HepG2 (cell line): Measurements from ENCODE around the gene IPO8. TPM values are rescaled to one million over a fixed set of nuclear protein-coding genes. Genes with fewer than 3 reads are reported as not detected.
A peak's percentile ranks its signal among the peaks of the same experiment; 100 is the strongest.

Source experiments
- DR1 ChIP-seq: sonication (generic); formaldehyde crosslinking; IDR thresholded peaks from 2 replicates; pipeline ENCODE4 v1.8.0; 2021; ENCODE audit warnings: mild to moderate bottlenecking, missing genetic modification reagents, inconsistent platforms
- ELF1 ChIP-seq: sonication (generic); formaldehyde crosslinking; IDR thresholded peaks from 2 replicates; pipeline ENCODE4 v1.4.0; 2020; ENCODE audit warnings: missing genetic modification reagents
- HMG20A ChIP-seq: IDR thresholded peaks from 2 replicates; pipeline ENCODE4 v1.6.1; 2016; ENCODE audit warnings: borderline replicate concordance
- IRF2 ChIP-seq: IDR thresholded peaks from 2 replicates; pipeline ENCODE4 v1.6.1; 2018; ENCODE audit warnings: missing genetic modification reagents, missing compliant biosample characterization
- KLF6 ChIP-seq: IDR thresholded peaks from 2 replicates; pipeline ENCODE4 v1.8.0; 2016; ENCODE audit warnings: missing biosample characterization, missing genetic modification reagents
- MEIS1 ChIP-seq: sonication (generic); formaldehyde crosslinking; IDR thresholded peaks from 2 replicates; pipeline ENCODE4 v1.9.0; 2021; ENCODE audit warnings: mild to moderate bottlenecking, missing genetic modification reagents, moderate library complexity, borderline replicate concordance
- MYC ChIP-seq: sonication (generic); formaldehyde crosslinking; IDR thresholded peaks from 2 replicates; pipeline ENCODE4 v1.9.0; 2021; ENCODE audit warnings: missing genetic modification reagents, borderline replicate concordance
- PHF5A ChIP-seq: IDR thresholded peaks from one replicate; pipeline ENCODE4 v1.6.1; 2018; ENCODE audit warnings: low read depth, missing genetic modification reagents; ENCODE audit not compliant: unreplicated experiment
- POLR2AphosphoS2 ChIP-seq: IDR thresholded peaks from 2 replicates; pipeline ENCODE4 v1.6.1; 2011; ENCODE audit warnings: low read depth, low read length, improper control_type of control experiment
- POLR2AphosphoS5 ChIP-seq: IDR thresholded peaks from 2 replicates; pipeline ENCODE4 v1.6.1; 2012; ENCODE audit warnings: low read depth, low read length
- POLR2G ChIP-seq: fragments of 200-400 bp; formaldehyde crosslinking; IDR thresholded peaks from 2 replicates; pipeline ENCODE4 v1.6.1; 2018; ENCODE audit warnings: mild to moderate bottlenecking, low read depth, low read length, moderate library complexity
- RFX3 ChIP-seq: IDR thresholded peaks from 2 replicates; pipeline ENCODE4 v1.6.1; 2016; ENCODE audit warnings: missing biosample characterization, missing genetic modification reagents
- SMC3 ChIP-seq: IDR thresholded peaks from 2 replicates; pipeline ENCODE4 v1.6.1; 2011; ENCODE audit warnings: low read length, improper control_type of control experiment
- SRF ChIP-seq: IDR thresholded peaks from 2 replicates; pipeline ENCODE4 v1.6.1; 2011; ENCODE audit warnings: mild to moderate bottlenecking, low read depth, low read length, moderate library complexity
- WIZ ChIP-seq: sonication (generic); formaldehyde crosslinking; IDR thresholded peaks from 2 replicates; pipeline ENCODE4 v1.5.1; 2020; ENCODE audit warnings: mild to moderate bottlenecking, missing genetic modification reagents
- ZBTB7A ChIP-seq: sonication (generic); formaldehyde crosslinking; IDR thresholded peaks from 2 replicates; pipeline ENCODE4 v1.8.0; 2022; ENCODE audit warnings: mild to moderate bottlenecking, missing genetic modification reagents
- ZSCAN31 ChIP-seq: sonication (generic); formaldehyde crosslinking; IDR thresholded peaks from 2 replicates; pipeline ENCODE4 v1.5.0; 2020; ENCODE audit warnings: low read depth, mild to moderate bottlenecking, missing genetic modification reagents
- polyA plus RNA-seq, 8 experiments: library from polyadenylated mRNA; depleted of rRNA in 3 of 8; stranded (reverse) in 7 of 8; unstranded in 1 of 8; fragments of >200 nt; fragmentation: Illumina TruSeq in 4 of 8; extraction: Trizol in 4 of 8; gene quantifications; 2 replicates each; pipeline versions ENCODE4 v1.2.1 to v1.2.3, GENCODE V29; 2011 to 2016; ENCODE audit warnings: low read depth in 4 of 8, missing spikeins in 1 of 8, mixed read lengths in 1 of 8; ENCODE audit not compliant: insufficient read depth in 1 of 8
- total RNA-seq, 5 experiments: library from RNA; depleted of rRNA; stranded (reverse); fragments of >200 nt; fragmentation: Illumina TruSeq; extraction: Trizol; gene quantifications; 2 replicates each; pipeline ENCODE4 v1.2.3, GENCODE V29; 2016; ENCODE audit warnings: low read depth in 1 of 5
- TF ChIP-seq, protein P1 (sequence below): sonication (generic); formaldehyde crosslinking; IDR thresholded peaks from 2 replicates; pipeline ENCODE4 v1.8.0; 2022; ENCODE audit warnings: mild to moderate bottlenecking, missing genetic modification reagents, moderate library complexity
- TF ChIP-seq, protein P2 (sequence below): sonication (generic); formaldehyde crosslinking; IDR thresholded peaks from 2 replicates; pipeline ENCODE4 v1.5.0; 2020; ENCODE audit warnings: mild to moderate bottlenecking, missing genetic modification reagents, borderline replicate concordance
- TF ChIP-seq, protein P3 (sequence below): sonication (generic); formaldehyde crosslinking; IDR thresholded peaks from 2 replicates; pipeline ENCODE4 v1.4.0; 2020; ENCODE audit warnings: mild to moderate bottlenecking, missing genetic modification reagents
- TF ChIP-seq, protein P4 (sequence below): sonication (generic); formaldehyde crosslinking; IDR thresholded peaks from 2 replicates; pipeline ENCODE4 v1.4.0; 2020; ENCODE audit warnings: missing genetic modification reagents

IPO8 gene
- total and polyA plus RNA-seq, 2 of the 13 experiments (the other 11 are each of a cell fraction or from before 2014, with no cell fraction given): 6.3 to 21.8 TPM

DNA sequence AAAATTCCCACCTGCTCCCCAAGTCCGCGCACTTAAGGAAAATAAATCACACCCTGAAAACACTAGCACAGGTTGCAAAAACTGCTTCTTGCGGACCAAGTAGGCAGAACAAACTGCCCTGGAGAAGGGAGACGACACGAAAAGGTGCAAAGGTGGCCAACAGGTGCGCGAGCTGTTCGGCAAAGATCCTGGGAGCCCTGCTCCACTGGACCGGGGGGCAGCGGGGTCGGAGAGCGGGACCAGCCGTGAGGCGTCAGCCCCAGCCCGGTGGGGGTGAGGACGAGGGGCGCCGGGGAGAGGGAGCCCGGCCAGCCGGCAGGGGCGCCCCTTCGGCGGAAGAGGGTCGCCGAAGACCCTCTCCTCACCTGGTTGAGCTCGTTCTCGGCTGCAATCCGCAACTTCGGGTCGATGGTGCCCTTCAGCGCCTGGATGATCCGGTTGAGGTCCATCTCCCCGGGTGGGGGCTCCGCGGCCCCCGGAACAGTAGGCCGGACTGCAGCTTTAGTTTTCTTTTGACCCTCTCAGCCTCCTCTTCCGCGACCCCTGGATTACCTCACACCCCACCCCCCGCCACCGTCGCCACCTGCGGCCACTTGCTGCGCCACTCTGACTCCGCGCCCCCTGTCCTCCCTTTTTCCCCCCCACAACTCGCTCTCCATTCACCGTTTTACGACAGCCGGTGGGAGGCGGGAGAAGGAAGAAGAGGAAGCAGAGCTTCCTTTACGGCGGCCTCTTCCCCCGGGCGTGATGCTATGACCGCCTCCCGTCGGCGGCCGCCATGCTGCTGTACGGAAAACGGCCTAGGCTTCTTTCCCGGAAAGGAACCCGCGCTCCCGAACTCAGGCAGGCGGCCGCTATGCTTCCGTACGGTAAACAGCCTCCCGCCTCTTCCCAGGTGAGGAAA is at the start of gene IPO8 (continued):
- no peak for TF ChIP-seq PHF5A (CRISPR knock-in tag)
- peak; percentile 77 for TF ChIP-seq POLR2G
- no peak for TF ChIP-seq RFX3 (CRISPR knock-in tag)
- TF ChIP-seq IRF2: peak; percentile 45
- TF ChIP-seq MYC: peak; percentile 48; the same call in 1 of the 2 replicates
- TF ChIP-seq HMG20A (CRISPR knock-in tag): no peak
- 0 out of 2 replicates have a peak, but pooled peaks have one; percentile 47 for TF ChIP-seq MEIS1 (CRISPR knock-in tag)
- TF ChIP-seq ZBTB7A: peak; percentile 97
- 0 out of 2 replicates have a peak, but pooled peaks have one; percentile 46 for TF ChIP-seq ZSCAN31 (CRISPR knock-in tag)
- no peak for TF ChIP-seq KLF6
- TF ChIP-seq POLR2AphosphoS2: no peak
- TF ChIP-seq WIZ (CRISPR knock-in tag): no peak
- no peak for TF ChIP-seq SMC3
- TF ChIP-seq, protein P1, sequence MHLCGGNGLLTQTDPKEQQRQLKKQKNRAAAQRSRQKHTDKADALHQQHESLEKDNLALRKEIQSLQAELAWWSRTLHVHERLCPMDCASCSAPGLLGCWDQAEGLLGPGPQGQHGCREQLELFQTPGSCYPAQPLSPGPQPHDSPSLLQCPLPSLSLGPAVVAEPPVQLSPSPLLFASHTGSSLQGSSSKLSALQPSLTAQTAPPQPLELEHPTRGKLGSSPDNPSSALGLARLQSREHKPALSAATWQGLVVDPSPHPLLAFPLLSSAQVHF (CRISPR knock-in tag): no peak
- TF ChIP-seq, protein P2, sequence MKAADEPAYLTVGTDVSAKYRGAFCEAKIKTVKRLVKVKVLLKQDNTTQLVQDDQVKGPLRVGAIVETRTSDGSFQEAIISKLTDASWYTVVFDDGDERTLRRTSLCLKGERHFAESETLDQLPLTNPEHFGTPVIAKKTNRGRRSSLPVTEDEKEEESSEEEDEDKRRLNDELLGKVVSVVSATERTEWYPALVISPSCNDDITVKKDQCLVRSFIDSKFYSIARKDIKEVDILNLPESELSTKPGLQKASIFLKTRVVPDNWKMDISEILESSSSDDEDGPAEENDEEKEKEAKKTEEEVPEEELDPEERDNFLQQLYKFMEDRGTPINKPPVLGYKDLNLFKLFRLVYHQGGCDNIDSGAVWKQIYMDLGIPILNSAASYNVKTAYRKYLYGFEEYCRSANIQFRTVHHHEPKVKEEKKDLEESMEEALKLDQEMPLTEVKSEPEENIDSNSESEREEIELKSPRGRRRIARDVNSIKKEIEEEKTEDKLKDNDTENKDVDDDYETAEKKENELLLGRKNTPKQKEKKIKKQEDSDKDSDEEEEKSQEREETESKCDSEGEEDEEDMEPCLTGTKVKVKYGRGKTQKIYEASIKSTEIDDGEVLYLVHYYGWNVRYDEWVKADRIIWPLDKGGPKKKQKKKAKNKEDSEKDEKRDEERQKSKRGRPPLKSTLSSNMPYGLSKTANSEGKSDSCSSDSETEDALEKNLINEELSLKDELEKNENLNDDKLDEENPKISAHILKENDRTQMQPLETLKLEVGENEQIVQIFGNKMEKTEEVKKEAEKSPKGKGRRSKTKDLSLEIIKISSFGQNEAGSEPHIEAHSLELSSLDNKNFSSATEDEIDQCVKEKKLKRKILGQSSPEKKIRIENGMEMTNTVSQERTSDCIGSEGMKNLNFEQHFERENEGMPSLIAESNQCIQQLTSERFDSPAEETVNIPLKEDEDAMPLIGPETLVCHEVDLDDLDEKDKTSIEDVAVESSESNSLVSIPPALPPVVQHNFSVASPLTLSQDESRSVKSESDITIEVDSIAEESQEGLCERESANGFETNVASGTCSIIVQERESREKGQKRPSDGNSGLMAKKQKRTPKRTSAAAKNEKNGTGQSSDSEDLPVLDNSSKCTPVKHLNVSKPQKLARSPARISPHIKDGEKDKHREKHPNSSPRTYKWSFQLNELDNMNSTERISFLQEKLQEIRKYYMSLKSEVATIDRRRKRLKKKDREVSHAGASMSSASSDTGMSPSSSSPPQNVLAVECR: peak; percentile 66; the same call in 1 of the 2 replicates
- no peak for TF ChIP-seq SRF
- TF ChIP-seq POLR2AphosphoS5: peak; percentile 61; the same call in 1 of the 2 replicates
- TF ChIP-seq DR1 (CRISPR knock-in tag): no peak; the same call in 1 of the 2 replicates
- TF ChIP-seq ELF1 (CRISPR knock-in tag): peak; percentile 88
- TF ChIP-seq, protein P3, sequence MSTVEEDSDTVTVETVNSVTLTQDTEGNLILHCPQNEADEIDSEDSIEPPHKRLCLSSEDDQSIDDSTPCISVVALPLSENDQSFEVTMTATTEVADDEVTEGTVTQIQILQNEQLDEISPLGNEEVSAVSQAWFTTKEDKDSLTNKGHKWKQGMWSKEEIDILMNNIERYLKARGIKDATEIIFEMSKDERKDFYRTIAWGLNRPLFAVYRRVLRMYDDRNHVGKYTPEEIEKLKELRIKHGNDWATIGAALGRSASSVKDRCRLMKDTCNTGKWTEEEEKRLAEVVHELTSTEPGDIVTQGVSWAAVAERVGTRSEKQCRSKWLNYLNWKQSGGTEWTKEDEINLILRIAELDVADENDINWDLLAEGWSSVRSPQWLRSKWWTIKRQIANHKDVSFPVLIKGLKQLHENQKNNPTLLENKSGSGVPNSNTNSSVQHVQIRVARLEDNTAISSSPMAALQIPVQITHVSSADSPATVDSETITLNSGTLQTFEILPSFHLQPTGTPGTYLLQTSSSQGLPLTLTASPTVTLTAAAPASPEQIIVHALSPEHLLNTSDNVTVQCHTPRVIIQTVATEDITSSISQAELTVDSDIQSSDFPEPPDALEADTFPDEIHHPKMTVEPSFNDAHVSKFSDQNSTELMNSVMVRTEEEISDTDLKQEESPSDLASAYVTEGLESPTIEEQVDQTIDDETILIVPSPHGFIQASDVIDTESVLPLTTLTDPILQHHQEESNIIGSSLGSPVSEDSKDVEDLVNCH: no peak
- TF ChIP-seq, protein P4, sequence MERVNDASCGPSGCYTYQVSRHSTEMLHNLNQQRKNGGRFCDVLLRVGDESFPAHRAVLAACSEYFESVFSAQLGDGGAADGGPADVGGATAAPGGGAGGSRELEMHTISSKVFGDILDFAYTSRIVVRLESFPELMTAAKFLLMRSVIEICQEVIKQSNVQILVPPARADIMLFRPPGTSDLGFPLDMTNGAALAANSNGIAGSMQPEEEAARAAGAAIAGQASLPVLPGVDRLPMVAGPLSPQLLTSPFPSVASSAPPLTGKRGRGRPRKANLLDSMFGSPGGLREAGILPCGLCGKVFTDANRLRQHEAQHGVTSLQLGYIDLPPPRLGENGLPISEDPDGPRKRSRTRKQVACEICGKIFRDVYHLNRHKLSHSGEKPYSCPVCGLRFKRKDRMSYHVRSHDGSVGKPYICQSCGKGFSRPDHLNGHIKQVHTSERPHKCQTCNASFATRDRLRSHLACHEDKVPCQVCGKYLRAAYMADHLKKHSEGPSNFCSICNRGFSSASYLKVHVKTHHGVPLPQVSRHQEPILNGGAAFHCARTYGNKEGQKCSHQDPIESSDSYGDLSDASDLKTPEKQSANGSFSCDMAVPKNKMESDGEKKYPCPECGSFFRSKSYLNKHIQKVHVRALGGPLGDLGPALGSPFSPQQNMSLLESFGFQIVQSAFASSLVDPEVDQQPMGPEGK (CRISPR knock-in tag): peak; percentile 88
